Measurements from ENCODE around the gene NHSL2.

GRCh38 chrX:71885099-71885498, 25.5 kb upstream of the NHSL2 start:
- TF ChIP-seq POLR2A (IDR thresholded peaks at IDR 0.05), result no peak
- TF ChIP-seq CTCF (IDR thresholded peaks at IDR 0.05 in 8 of 11, conservative IDR thresholded peaks at IDR 0.05 in 3 of 11), result no peak
- TF ChIP-seq POLR2AphosphoS5 (IDR thresholded peaks at IDR 0.05), result no peak

Measured in spleen (tissue), 7 donors.